IPS DF 4.7 (cell line): Measurements from ENCODE around the gene MDN1.
A peak's percentile ranks its signal among the peaks of the same experiment; 100 is the strongest.
"Not testable (repeated sequence)": the region's sequence is repeated elsewhere in the genome, so short reads cannot be mapped to it uniquely, and the experiment has no call there.

Experiments used
- DNase-seq: peaks from one replicate; pipeline ENCODE4 v3.0.0-alpha.2; 2013; ENCODE audit warnings: low spot score; ENCODE audit errors: extremely low read depth

Gene MDN1

DNA sequence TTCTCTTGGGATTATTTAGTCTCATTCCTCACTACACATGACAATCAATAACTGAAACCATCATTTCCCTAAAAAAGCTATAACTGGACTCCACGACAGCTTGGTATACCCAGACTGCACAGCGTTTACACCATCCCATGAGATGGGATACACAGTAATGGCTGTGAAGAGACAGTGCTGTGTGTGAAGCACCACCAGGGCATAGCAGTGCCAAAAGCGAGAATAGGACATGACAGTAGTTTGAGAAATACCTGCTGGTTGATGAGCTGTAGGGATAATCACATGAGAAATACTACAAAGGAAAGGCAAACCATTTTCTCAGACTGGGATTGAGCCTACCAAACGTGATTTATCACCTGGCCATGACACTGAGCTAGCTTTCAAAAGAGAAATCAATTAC, 158.6 kb downstream of the MDN1 start:
- no peak for DNase-seq

DNA sequence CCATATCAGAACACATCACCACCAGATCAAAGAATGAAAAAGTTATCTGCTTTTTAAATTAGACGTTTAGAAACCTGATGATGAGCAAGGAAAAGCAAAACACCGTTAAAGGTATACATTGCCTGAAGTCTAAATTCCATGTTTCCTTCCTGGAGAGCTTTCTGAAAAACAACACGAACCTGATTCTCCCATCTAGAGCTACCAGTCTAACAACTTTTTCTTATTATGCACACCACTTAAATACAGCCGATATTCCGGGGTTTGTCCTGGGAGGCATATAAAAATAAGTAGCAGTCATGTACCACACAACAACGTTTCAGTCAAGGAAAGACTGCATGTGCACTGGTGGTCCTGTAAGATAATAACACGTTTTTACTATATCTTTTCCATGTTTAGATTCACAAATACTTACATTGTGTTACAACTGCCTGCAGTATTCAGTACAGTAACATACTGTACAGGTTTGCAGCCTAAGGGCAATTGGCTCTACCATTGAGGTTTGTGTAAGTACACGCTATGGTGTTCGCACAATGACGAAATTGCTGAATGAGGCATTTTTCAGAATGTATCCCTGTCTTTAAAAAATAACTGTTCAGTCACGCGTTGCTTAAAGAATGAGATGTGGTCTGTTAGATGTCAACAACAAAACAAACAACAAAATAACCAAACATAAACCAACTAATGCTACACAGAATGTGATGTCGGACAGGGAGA, 162.0 kb downstream of the MDN1 start:
- DNase-seq = no peak

DNA sequence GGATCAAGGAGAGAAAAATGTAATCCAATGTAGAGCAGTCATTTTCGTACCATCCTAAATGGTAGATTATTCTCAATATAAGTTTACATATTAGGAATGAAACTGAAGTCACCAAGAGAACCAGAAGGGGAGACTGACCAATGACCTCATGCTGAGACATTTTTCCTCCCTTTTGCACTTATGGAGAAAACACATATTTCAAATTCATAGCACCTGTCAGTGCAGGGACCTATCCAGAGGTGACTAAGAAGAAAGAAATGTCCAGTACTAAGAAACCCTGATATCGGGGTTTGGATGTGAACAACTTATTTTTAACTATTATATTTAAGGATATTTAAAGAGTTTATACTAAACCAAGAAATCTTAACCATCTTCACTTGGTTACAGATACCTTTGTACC, 164.5 kb downstream of the MDN1 start:
- DNase-seq = no peak

DNA sequence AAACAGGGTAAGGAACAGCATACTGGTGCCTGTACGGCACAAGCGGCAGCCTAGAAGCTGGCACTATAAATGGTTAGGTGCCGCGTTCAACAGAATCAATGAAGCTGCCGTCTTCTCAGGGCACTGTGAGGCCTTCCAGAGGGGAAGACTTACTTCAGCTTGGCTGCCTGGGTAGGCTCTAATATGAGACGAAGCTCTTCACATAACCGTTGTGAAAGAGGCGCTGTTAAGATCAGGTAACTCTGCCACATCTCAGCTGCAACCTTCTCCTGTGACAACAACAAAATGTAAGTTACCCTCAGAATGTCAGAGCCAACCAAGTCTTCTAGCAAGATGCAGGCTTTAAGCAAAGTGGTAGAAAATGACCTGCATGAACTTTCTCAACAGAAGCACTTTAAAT, 169.0 kb downstream of the MDN1 start:
- no peak for DNase-seq

DNA sequence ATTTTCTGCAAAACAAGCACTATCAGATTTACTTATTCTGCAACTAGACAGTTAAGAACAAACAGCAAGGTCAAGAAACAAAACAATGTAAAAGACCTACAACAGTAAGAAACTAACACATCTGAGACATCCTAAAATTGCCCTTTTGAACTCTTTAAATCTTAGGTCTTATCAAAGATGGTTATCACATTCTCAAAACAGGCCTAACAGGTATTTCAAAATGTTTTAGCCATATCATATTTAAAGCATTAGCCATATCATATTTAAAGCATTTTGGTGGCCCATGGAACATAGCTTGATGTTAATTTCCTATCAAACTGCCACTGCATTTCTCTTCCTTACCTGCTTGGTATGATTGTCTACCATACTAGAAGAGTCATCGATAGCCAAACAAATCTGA, 169.9 kb downstream of the MDN1 start:
- no peak for DNase-seq

DNA sequence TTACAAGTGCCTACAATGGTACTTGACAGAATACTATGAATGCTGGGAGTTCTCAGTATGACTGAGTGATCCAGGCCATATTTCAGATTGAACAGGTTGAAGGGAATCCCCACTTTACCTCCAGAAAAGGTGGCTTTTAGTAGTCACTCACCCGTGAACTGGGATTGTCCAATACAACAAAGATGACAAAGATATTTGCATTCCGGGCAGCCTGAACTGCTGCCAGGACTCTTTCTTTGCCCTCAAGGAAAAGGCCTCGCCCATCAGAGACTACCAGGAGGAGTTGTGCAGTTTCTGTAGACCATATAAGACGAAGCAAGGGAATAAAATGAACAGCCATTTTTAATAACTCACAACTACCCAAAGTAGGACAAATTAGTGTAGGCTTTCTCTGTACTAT, 174.7 kb downstream of the MDN1 start:
- no peak for DNase-seq

DNA sequence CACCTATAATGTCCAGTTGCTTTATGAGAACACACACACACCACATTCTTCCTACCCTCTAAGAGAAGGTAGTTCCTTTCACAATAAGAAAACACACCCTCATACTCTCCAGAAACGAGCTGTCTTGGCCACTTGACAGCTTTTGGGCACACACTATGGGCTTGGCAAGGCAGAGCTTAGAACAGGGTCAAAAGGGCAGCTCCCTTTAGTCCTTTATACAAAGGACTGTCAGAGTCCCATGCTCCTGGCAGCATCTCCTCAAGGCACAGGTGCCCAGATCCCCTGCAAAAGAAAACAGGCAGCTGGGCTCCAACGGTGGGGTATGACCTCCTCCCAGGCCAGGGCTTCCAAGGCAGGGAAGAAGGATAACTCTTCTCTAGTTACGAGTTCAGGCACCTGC, 176.2 kb downstream of the MDN1 start:
- no peak for DNase-seq

DNA sequence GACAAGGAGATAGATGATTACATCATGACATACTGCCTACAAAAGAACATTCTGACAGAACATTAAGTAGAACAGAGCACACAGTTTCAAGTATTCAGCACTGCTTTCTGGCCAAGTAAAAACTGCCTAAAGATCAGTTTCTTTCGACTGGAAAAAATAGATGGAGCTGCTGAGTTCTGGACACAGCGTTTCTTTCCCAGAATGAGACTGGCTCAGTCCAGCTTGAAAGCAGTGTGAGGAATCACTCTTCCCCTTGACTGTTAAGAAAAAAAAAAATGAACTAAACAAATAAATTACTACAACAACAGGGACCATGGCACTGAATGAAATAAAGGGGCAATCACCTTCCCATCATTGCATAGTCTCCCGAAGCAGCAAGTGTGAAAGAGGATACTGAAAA, 176.6 kb downstream of the MDN1 start:
- DNase-seq = no peak

DNA sequence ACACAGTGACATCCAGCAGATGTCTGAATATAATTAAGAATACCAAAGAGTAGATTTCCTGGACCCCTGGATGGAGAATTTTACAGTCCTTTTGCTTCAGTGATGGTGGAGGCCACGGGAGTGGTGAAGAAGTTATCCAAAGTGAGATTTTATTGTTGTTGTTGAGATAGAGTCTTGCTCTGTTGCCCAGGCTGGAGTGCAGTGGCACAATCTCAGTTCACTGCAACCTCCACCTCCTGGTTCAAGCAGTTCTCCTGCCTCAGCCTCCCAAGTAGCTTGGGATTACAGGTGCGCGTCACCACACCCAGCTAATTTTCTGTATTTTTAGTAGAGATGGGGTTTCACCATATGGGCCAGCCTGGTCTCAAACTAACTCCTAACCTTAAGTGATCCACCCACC, 178.0 kb downstream of the MDN1 start:
- not testable (repeated sequence) for DNase-seq

DNA sequence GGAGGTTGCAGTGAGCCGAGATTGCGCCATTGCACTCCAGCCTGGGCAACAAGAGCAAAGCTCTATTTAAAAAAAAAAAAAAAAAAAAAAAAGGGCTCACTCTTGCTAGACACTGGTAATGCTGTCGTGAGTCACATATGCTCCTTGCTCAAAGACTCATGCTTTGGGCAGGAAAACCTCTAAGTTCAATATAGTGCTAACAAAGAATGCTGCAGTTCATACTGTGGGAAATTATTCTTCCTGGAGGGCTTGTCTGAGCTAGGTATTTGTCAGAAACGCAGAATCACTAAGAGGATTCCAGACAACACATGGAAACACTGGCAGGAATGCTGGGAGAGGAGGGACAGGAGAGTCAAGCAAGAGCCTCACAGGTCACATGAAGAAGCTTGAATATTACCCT, 178.8 kb downstream of the MDN1 start:
- no peak for DNase-seq

DNA sequence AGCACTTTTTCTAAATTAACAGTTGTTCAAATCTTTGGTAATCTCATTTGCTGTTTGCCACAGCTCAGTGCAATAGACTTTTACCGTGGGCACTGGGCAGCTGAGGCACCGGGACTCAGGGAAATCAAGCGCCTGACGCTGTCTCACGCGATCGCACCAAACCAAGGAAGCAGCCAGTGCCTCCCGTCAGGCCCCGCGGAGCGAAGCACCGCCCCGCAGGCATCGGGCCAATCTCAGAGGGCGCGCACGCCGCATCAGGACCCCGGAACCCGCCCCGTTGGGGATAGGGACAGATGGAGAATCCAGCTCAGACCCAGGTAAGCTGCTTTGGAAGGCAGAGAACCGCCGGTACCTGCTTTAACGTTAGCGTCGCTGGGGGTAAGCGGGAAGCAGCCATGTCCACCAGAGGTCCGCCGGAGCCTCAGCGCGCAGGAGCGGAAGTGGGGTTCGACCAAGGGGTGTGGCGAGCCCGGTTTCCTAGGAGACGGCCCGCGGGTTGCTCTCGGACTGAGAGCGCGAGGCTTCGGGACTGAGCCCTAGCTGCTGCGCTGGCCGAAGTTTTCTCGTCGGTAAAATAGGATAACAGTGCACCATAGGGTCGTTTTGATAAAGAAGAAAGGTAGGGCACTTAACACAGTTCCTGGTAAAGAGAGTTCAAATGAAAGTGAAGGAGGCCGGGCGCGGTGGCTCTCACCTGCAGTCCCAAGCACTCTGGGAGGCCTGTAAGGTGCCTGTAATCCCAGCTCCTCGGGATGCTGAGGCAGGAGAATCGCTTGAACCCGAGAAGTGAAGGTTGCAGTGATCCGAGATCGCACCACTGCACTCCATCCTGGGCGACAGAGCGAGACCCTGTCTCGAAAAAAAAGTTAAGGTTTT, 181.0 kb downstream of the MDN1 start, which contains the start of gene LYRM2:
Gene LYRM2, minus strand, starts transcription at position 428 of the 876 bp plus-strand sequence. Its CDS starts 31 bp downstream, at position 397.
- peak; percentile 44 for DNase-seq

DNA sequence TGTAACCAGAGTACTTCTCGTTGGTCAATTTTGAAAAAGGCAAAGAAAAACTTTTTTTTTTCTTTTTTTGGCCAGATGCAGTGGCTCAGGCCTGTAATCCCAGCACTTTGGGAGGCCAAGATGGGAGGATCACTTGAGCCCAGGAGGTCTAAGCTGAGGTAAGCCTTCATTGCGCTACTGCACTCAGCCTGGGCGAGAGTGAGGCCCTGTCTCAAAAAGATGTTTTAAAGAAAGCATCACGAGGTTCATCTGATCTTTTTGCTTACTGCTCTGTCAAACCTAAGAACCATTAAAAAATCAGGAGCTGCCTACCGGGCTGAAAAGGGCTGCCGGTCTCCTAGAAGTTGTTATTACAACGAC, 181.7 kb downstream of the MDN1 start:
- DNase-seq = no peak

DNA sequence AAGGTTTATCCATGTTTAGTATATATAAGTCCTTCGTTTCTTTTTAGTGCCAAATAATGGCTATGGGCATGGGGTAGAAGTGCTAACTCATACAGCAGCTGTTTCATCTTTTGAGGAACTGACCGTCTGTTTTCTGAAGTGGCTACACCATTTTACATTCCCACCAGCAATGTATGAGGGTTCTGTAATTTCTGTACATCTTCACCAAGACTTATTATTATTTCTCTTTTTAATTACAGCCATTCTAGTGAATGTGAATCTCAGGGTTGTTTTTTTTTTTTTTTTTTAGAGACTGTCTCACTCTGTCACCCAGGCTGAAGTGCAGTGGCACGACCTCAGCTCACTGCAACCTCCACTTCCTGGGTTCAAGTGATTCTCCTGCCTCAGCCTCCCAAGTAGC, 183.2 kb downstream of the MDN1 start:
- DNase-seq = not testable (repeated sequence)

DNA sequence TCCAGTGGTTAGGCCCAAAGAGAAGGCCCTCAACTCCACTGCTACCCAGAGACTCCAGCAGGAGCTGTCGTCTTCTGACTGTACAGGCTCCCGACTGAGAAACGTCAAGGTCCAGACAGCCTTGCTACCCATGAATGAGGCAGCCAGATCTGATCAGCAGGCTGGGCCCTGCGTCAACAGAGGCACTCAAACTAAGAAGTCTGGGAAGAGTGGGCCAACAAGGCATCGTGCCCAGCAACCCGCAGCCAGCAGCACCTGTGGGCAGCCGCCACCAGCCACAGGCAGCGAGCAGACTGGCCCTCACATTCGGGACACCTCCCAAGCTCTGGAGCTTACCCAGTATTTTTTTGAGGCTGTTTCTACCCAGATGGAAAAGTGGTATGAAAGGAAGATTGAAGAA, 189.1 kb downstream of the MDN1 start:
- no peak for DNase-seq

DNA sequence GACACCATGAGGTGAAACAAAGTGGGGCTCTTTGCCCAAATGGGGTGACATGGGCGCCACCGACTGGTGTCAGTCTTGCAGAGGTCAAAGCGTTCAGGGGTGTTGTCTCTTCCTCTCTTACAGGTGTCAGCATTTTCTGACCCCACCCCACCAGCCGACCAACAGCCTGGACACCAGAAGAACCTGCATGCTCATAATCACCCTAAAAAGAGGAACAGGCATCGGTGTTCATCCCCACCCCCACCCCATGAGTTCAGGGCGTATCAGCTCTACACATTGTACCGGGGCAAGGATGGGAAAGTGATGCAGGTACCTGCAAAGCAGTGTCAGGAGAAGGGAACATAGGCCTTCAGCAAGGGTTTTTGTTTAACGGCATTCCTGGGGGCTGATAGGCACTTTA, 195.8 kb downstream of the MDN1 start:
- DNase-seq = no peak

DNA sequence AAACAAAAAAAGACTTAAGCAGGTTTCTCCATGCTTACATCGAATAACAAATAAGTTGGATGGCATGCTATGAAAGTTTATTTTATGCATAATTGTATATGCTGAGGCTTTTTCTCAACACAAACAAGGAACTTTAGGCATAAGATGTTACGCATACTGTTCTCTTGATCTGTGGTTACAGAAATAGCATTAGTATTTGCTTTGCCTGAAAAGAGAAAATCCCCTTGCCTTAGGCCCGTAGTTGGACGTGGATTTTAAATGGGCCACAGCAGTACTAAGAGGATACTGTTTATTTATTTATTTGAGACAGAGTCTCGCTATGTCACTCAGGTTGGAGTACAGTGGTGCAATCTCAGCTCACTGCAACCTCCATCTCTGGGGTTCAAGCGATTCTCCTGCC, 200.0 kb downstream of the MDN1 start:
- no peak for DNase-seq

DNA sequence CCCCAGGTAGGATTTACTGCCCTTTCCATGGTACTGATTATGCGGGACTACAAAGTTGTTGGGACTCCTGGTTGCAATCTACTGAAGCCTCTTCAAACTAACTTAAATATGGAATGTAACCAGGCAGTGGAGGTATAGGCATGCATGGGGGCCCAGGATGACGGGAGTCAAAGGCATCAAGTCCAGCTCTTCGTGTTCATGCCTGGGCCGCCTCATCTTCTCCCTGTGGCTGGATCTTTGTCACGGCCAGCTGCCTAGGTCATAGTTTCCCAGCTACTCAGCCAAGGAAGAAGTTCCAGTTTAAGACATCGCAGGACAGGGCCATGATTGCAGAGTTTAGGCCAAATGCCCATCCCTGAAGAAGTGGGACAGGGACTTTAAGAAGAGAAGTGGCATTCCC, 201.6 kb downstream of the MDN1 start:
- DNase-seq = no peak

DNA sequence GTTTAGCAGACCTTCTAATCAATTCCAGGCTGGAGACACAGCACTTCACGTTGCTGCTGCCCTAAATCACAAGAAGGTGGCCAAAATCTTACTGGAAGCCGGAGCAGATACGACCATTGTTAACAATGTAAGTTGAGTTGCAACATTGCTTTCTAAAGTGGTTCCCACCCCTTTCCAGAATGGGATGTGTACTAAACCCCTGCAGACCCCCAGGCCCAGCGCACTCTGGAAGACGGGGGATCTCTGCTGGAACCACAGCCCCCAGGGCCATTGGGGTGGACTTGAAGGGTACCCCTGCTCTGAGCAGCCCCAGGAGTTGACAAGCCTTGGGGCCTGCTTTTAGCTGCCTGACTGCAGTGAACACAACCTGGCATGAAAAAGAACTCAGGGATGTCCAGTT, 203.1 kb downstream of the MDN1 start:
- DNase-seq = no peak

DNA sequence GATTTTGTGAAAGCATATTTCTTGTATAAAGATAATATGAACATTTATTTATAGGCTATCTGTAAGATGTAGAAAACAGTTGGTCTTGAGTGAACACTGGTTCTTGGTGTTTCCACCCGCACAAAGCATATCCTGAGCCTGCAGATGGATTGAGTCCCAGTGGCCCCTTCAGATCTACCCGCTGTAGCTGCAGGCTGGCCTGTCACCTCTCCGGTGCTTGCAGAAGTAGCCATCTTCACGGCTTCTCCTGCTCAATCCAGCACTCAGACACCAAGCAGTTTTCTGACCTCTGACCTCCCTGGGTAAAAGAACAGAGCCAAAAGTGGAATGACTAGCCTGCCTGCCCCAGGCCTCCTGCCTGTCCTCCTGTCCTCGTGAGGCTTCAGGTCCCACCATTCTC, 203.7 kb downstream of the MDN1 start:
- no peak for DNase-seq

DNA sequence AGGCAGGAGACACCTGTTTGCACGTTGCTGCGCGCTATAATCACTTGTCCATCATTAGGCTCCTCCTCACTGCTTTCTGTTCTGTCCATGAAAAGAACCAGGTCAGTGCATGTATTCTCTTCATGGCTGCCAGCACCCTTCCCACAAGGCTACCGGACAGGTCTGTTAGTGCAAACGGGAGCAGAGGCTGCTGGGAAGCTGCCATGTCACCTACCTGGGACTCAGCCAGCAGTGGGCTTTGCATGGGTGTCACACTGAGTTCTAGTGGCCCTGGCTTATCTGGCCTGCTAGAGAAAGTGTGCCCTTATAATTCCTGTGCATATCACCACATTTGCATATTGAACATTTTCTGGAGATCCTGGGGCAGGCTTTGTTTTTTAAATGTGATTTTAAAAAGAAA, 205.8 kb downstream of the MDN1 start:
- DNase-seq = no peak

DNA sequence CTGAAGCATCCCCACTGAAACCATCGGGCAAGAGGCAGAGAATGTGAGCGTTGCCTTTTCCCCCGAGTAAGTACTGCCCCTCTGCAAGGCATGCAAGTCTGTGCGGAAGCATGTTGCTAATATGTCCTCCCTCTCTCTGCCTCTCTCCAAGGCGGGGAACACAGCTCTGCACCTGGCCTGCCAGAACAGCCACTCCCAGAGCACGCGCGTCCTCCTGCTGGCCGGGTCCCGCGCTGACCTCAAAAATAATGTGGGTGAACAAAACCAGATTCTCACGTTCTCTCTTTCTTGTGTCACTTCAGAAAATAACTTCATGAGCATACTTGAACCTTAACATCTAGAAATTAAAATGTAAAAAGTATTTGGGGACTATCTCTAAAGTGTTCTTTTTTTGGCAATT, 207.5 kb downstream of the MDN1 start:
- DNase-seq = no peak

DNA sequence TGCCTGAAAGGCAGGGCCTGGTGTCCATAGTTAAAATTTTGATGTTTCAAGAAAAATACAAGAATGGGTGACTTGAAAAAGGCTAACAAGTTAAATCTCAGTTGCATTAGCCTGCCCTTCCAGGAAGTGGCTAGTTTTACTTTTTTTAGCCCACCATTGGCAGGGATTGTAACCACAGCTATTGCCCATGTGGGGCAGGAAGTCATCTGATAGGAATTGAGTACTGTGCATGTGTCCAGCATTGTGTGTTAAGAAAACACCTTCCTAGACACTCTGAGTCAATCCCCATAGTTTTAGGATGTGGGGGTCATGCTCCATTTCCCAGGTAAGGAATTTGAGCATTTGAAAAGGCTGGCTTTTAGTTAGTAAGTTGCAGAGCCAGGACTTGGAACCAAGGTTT, 207.9 kb downstream of the MDN1 start:
- no peak for DNase-seq

DNA sequence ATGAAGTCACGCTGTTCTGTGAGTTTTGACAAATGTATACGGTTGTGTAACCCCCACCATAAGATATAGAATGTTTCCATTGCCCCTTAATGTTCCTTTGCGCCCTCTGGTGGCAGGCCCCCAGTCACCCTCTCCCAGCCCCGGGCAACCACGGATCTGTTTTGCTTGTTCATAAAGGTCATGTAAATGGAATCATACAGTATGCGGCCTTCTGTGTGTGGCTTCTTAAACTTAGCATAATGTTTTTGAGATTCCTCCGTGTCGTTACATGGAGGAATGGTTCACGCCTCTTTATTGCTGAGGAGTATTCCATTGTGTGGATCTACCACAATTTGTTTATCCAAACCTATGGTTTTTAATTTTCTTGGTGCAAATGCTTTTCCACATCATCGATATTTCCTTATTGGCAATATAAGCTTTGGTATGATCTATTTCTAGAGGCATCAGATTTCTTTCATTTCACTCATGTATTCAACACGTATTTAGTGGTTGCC, 209.4 kb downstream of the MDN1 start:
- peak; percentile 14 for DNase-seq
